SU-DHL-6 (cell line): ENCODE data around the gene BRICD5.

ENCODE experiments used
- H2AFZ ChIP-seq: fragments of 200-600 bp; sonication (generic); 2 replicates; pipeline ENCODE4 v1.6.1; 2014; ENCODE audit warnings: low read depth, mild to moderate bottlenecking, moderate library complexity, mixed read lengths, antibody characterized with exemption, low read length; ENCODE audit not compliant: severe bottlenecking
- H3F3A ChIP-seq: fragments of 200-600 bp; shearing (Covaris generic); 2 replicates; pipeline ENCODE4 v1.6.0; 2016; ENCODE audit warnings: antibody characterized with exemption, mild to moderate bottlenecking; ENCODE audit not compliant: insufficient read depth
- H3K27ac ChIP-seq: fragments of 200-600 bp; sonication (generic); 2 replicates; pipeline ENCODE4 v1.5.1; 2016; ENCODE audit warnings: low read depth, mild to moderate bottlenecking, low read length, moderate library complexity, mixed read lengths
- H3K27me3 ChIP-seq: fragments of 200-600 bp; sonication (generic), shearing (Covaris generic); 2 replicates; pipeline ENCODE4 v1.6.0; 2014; ENCODE audit warnings: mild to moderate bottlenecking, low read length
- H3K36me3 ChIP-seq: fragments of 200-600 bp; sonication (generic); 2 replicates; pipeline ENCODE4 v1.6.1; 2014; ENCODE audit warnings: mild to moderate bottlenecking, low read length, mixed read lengths
- H3K4me2 ChIP-seq: fragments of 300-600, 200-600 bp; shearing (Covaris generic), sonication (generic); 2 replicates; pipeline ENCODE4 v1.6.0; 2014; ENCODE audit warnings: low read length, low read depth, mild to moderate bottlenecking; ENCODE audit not compliant: poor library complexity, severe bottlenecking
- H3K4me3 ChIP-seq: fragments of 200-600 bp; sonication (generic); 2 replicates; pipeline ENCODE4 v1.5.1; 2014; ENCODE audit warnings: antibody characterized with exemption, low read length, mild to moderate bottlenecking, mixed read lengths; ENCODE audit not compliant: insufficient read depth, poor library complexity, severe bottlenecking
- H3K79me2 ChIP-seq: fragments of 200-600 bp; sonication (generic); 2 replicates; pipeline ENCODE4 v1.6.1; 2014; ENCODE audit warnings: mild to moderate bottlenecking, low read length, moderate library complexity; ENCODE audit not compliant: insufficient read depth
- H3K9ac ChIP-seq: fragments of 200-600 bp; sonication (generic); 2 replicates; pipeline ENCODE4 v1.7.0; 2014; ENCODE audit warnings: mild to moderate bottlenecking, low read length
- H3K9me2 ChIP-seq: fragments of 200-600 bp; sonication (generic); replicated peaks from 2 replicates; pipeline ENCODE4 v1.6.1; 2014; ENCODE audit warnings: low read length; ENCODE audit not compliant: insufficient read depth
- H3K9me3 ChIP-seq: fragments of 200-600 bp; sonication (generic); 2 replicates; pipeline ENCODE4 v1.6.1; 2014; ENCODE audit warnings: low read length, mixed read lengths; ENCODE audit not compliant: insufficient read depth
- H4K20me1 ChIP-seq: fragments of 200-600 bp; sonication (generic); 2 replicates; pipeline ENCODE4 v1.6.1; 2014; ENCODE audit warnings: low read depth, mild to moderate bottlenecking, antibody characterized with exemption, low read length, moderate library complexity, mixed read lengths
- EZH2phosphoT487 ChIP-seq: fragments of 200-600 bp; sonication (generic), shearing (Covaris generic); conservative IDR thresholded peaks from 2 replicates; pipeline ENCODE4 v1.6.1; 2018; ENCODE audit warnings: mild to moderate bottlenecking, antibody characterized with exemption, low read length, moderate library complexity, mixed read lengths
- TF ChIP-seq, protein P1 (sequence below): fragments of 200-600 bp; sonication (generic); IDR thresholded peaks from one replicate; pipeline ENCODE4 v1.5.1; 2017; ENCODE audit warnings: antibody characterized with exemption, mild to moderate bottlenecking, low read length, moderate library complexity; ENCODE audit not compliant: insufficient read depth, poor library complexity, severe bottlenecking

Gene BRICD5

DNA sequence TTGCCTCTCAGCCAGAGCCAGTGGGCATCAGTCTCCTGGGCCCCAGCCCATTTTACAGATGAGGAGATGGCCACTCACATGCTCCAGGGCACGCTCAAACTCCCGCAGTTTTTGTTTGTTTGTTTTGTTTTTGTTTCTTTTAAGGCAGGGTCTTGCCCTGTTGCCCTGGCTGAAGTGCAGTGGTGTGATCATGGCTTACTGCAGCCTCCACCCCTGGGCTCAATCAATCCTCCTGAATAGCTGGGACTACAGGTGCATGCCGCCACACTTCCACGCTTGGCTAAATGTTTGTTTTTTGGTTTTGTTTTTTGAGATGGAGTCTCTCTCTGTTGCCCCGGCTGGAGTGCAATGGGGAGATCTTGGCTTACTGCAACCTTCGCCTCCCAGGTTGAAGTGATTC is 16.3 kb upstream of the BRICD5 start:
- H3F3A ChIP-seq, result peaks cover 4% of the 10 kb centered on the region; the same call in 1 of the 2 replicates
- no peaks in the 10 kb centered on the region for H3K9me2 ChIP-seq
- no peaks in the 10 kb centered on the region for H3K36me3 ChIP-seq
- H4K20me1 ChIP-seq, result no peaks in the 10 kb centered on the region
- no peak overlapping the region for H3K4me2 ChIP-seq
- no peak overlapping the region for H3K27ac ChIP-seq
- no peak overlapping the region for H3K9ac ChIP-seq
- no peak overlapping the region for H3K4me3 ChIP-seq
- TF ChIP-seq EZH2phosphoT487, result no peak
- TF ChIP-seq, protein P1, sequence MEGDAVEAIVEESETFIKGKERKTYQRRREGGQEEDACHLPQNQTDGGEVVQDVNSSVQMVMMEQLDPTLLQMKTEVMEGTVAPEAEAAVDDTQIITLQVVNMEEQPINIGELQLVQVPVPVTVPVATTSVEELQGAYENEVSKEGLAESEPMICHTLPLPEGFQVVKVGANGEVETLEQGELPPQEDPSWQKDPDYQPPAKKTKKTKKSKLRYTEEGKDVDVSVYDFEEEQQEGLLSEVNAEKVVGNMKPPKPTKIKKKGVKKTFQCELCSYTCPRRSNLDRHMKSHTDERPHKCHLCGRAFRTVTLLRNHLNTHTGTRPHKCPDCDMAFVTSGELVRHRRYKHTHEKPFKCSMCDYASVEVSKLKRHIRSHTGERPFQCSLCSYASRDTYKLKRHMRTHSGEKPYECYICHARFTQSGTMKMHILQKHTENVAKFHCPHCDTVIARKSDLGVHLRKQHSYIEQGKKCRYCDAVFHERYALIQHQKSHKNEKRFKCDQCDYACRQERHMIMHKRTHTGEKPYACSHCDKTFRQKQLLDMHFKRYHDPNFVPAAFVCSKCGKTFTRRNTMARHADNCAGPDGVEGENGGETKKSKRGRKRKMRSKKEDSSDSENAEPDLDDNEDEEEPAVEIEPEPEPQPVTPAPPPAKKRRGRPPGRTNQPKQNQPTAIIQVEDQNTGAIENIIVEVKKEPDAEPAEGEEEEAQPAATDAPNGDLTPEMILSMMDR, result no peak
- H2AFZ ChIP-seq, result no peak overlapping the region
- no peaks in the 10 kb centered on the region for H3K9me3 ChIP-seq
- no peaks in the 10 kb centered on the region for H3K27me3 ChIP-seq
- peaks cover 44% of the 10 kb centered on the region for H3K79me2 ChIP-seq

- no peaks in the 10 kb centered on the region for H3K27me3 ChIP-seq
- peaks cover 44% of the 10 kb centered on the region for H3K79me2 ChIP-seq
- H3K9me3 ChIP-seq, result no peaks in the 10 kb centered on the region
- no peak for TF ChIP-seq EZH2phosphoT487
- TF ChIP-seq, protein P1, result no peak
- H3K9me2 ChIP-seq, result no peaks in the 10 kb centered on the region
- no peaks in the 10 kb centered on the region for H4K20me1 ChIP-seq
- no peak overlapping the region for H3K4me3 ChIP-seq
- H3K9ac ChIP-seq, result no peak overlapping the region
- no peak overlapping the region for H2AFZ ChIP-seq
- H3F3A ChIP-seq, result peaks cover 4% of the 10 kb centered on the region; the same call in 1 of the 2 replicates
- no peak overlapping the region for H3K4me2 ChIP-seq
- H3K27ac ChIP-seq, result no peak overlapping the region
- H3K36me3 ChIP-seq, result no peaks in the 10 kb centered on the region
Measured at GRCh38 chr16:2226245-2226793, 15.7 kb upstream of the BRICD5 start.

GRCh38 chr16:2223942-2224486 is 13.4 kb upstream of the BRICD5 start:
- Histone ChIP-seq H3K4me2 (peak overlapping the region; percentile 80), H3K79me2 (peaks cover 44% of the 10 kb centered on the region), H3K9me3 (no peaks in the 10 kb centered on the region), H3K27me3 (no peaks in the 10 kb centered on the region), H3K27ac (peak overlapping the region; percentile 70), H2AFZ (peak overlapping the region; percentile 50), H3K9ac (peak overlapping the region; percentile 97), H3K9me2 (no peaks in the 10 kb centered on the region), H3K36me3 (no peaks in the 10 kb centered on the region), H4K20me1 (no peaks in the 10 kb centered on the region), H3K4me3 (peak overlapping the region; percentile 92), H3F3A (peaks cover 4% of the 10 kb centered on the region; the same call in 1 of the 2 replicates)
- TF ChIP-seq, protein P1, result no peak
- no peak for TF ChIP-seq EZH2phosphoT487
